Measurements from ENCODE around the gene PLPP7. TPM values are rescaled to one million over a fixed set of nuclear protein-coding genes. Genes with fewer than 3 reads are reported as not detected.
A peak's percentile ranks its signal among the peaks of the same experiment; 100 is the strongest.
"Not testable (repeated sequence)": the region's sequence is repeated elsewhere in the genome, so short reads cannot be mapped to it uniquely, and the experiment has no call there.

Gene PLPP7
- total RNA-seq, 1 donor from 2014 or later, result 15.8 TPM

GRCh38 chr9:131263701-131264100 lies 25.8 kb upstream of the PLPP7 start:
- no peak overlapping the region for H3K27ac ChIP-seq
- H3K4me1 ChIP-seq, result no peaks in the 10 kb centered on the region
- H3K4me3 ChIP-seq, result no peak overlapping the region
- H3K9me3 ChIP-seq, result no peaks in the 10 kb centered on the region
- no peak for TF ChIP-seq CTCF (IDR thresholded peaks at IDR 0.05)
- intact Hi-C loops (cut with DNase I), result no loop called here
- no peak for DNase-seq (ENCODE audit: low spot score in 2 of 2)
- H3K36me3 ChIP-seq, result peaks cover 0 to 5% of the 10 kb centered on the region in 2 donors
- H3K27me3 ChIP-seq, result no peaks in the 10 kb centered on the region

- H3K27me3 ChIP-seq, result no peaks in the 10 kb centered on the region
- peaks cover 0 to 5% of the 10 kb centered on the region in 2 donors for H3K36me3 ChIP-seq
- H3K4me3 ChIP-seq, result no peak overlapping the region
- no peak for TF ChIP-seq CTCF (IDR thresholded peaks at IDR 0.05)
- no peaks in the 10 kb centered on the region for H3K9me3 ChIP-seq
- H3K27ac ChIP-seq, result no peak overlapping the region
- DNase-seq (ENCODE audit: low spot score in 2 of 2), result no peak
- no peaks in the 10 kb centered on the region for H3K4me1 ChIP-seq
- intact Hi-C loops (cut with DNase I), result no loop called here
Measured at GRCh38 chr9:131264231-131264630, 25.3 kb upstream of the PLPP7 start.

GRCh38 chr9:131266266-131267229 lies 23.0 kb upstream of the PLPP7 start:
- intact Hi-C loops (cut with DNase I), result no loop called here
- H3K4me3 ChIP-seq, result no peak overlapping the region
- H3K36me3 ChIP-seq, result no peaks in the 10 kb centered on the region
- no peak overlapping the region for H3K27ac ChIP-seq
- H3K27me3 ChIP-seq, result no peaks in the 10 kb centered on the region
- peak in 1 of 2 donors; percentile 5 for DNase-seq (ENCODE audit: low spot score in 2 of 2)
- no peak for TF ChIP-seq CTCF (IDR thresholded peaks at IDR 0.05)
- no peaks in the 10 kb centered on the region for H3K4me1 ChIP-seq
- no peaks in the 10 kb centered on the region for H3K9me3 ChIP-seq

- Histone ChIP-seq H3K9me3 (no peaks in the 10 kb centered on the region), H3K27ac (peak overlapping the region; percentile 39 to 48), H3K4me1 (no peaks in the 10 kb centered on the region), H3K36me3 (no peaks in the 10 kb centered on the region), H3K27me3 (no peaks in the 10 kb centered on the region), H3K4me3 (no peak overlapping the region)
- DNase-seq (ENCODE audit: low spot score in 2 of 2), result peak; percentile 33 to 80
- intact Hi-C loops (cut with DNase I), result no loop called here
- TF ChIP-seq CTCF (IDR thresholded peaks at IDR 0.05), result no peak
Measured at GRCh38 chr9:131270171-131271015, 19.1 kb upstream of the PLPP7 start.

GRCh38 chr9:131271016-131271273 lies 18.6 kb upstream of the PLPP7 start:
- H3K4me3 ChIP-seq; H3K36me3 ChIP-seq; DNase-seq (ENCODE audit: low spot score in 2 of 2); intact Hi-C loops (cut with DNase I); H3K27me3 ChIP-seq; H3K4me1 ChIP-seq; H3K9me3 ChIP-seq: not testable (repeated sequence)
- peak overlapping the region; percentile 39 to 48 for H3K27ac ChIP-seq

- H3K4me3 ChIP-seq, result no peak overlapping the region
- H3K27ac ChIP-seq, result peak overlapping the region in 1 of 2 donors; percentile 48
- H3K27me3 ChIP-seq, result no peaks in the 10 kb centered on the region
- no peak for DNase-seq (ENCODE audit: low spot score in 2 of 2)
- intact Hi-C loops (cut with DNase I), result no loop called here
- H3K4me1 ChIP-seq, result no peaks in the 10 kb centered on the region
- no peak for TF ChIP-seq CTCF (IDR thresholded peaks at IDR 0.05)
- H3K36me3 ChIP-seq, result no peaks in the 10 kb centered on the region
- H3K9me3 ChIP-seq, result no peaks in the 10 kb centered on the region
Measured at GRCh38 chr9:131271506-131271931, 18.0 kb upstream of the PLPP7 start.

All from ascending aorta (tissue), 2 donors.